HG02852 (cell line): Measurements from ENCODE around the gene SNRK.
"Not testable (repeated sequence)": the region's sequence is repeated elsewhere in the genome, so short reads cannot be mapped to it uniquely, and the experiment has no call there.

ENCODE experiments used
- ATAC-seq: cut with Tn5 transposase; IDR thresholded peaks from one replicate; pipeline ENCODE4 v1.9.1; 2021; ENCODE audit warnings: mild to moderate bottlenecking, moderate library complexity; ENCODE audit not compliant: unreplicated experiment

Gene SNRK

DNA sequence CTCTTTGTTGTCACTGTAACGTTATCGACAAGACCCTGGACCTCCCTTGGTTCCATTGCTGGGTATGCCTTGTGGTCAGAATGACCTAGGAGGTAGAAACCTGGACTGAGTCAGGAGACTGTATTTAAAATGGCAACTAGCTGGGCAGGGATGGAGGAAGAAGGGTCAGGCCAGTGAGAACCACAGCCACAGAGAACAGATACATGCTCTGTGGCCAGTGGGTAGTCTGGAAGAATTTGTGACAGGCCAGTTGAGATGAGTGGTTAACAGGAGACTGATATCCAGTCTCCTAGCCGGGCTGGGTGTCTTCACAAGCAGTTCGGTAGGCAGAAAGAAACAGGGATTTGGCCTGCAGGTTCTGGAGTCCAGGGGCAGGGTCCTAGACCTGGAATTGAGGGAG is 58.9 kb downstream of the SNRK start:
- no peak for ATAC-seq

DNA sequence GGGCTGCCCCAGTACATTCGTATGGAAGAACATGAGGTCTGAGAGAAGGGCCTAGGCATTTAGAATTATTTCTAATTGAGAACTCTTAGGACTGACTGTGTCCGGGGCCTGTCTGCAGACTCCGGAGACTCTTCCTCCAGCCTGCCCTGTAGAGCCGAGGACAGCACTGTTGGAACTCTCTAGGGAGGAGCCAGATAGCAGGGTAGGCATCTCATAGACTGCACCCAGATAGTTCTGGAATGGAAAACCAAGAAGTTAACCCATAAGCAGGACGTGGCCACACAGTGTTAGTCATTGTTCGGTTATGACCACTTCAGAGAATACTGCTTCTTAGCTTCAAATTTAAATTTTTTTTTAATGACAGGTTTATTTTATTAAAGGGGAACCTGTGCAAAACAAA is 59.5 kb downstream of the SNRK start:
- ATAC-seq = no peak

DNA sequence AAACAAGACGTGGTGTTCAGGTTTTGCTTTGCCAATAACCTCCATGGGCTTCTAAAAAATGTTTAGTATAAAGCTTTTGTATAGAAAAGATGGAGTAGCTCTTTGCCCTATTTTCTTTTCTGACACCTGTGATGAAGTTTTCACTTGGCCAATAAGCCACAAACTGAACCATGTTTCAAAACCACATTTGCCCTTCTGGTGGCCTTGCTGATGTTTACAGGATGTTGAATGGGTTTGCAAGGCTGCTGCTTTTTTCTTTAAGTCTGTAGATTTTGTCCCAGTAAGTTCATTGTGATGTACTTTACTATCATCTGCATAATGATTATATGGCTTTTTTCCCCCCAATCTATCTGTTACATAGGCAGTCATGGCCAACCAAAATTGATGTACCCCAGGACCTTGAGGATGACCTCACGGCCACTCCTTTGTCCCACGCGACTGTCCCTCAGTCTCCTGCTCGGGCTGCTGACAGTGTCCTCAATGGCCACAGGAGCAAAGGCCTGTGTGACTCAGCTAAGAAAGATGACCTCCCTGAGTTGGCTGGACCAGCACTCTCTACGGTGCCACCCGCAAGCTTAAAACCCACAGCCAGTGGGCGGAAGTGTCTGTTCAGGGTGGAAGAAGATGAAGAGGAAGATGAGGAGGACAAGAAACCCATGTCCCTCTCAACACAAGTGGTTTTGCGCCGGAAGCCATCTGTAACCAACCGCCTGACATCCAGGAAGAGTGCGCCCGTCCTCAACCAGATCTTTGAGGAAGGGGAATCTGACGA is 60.8 kb downstream of the SNRK start:
- ATAC-seq = no peak

DNA sequence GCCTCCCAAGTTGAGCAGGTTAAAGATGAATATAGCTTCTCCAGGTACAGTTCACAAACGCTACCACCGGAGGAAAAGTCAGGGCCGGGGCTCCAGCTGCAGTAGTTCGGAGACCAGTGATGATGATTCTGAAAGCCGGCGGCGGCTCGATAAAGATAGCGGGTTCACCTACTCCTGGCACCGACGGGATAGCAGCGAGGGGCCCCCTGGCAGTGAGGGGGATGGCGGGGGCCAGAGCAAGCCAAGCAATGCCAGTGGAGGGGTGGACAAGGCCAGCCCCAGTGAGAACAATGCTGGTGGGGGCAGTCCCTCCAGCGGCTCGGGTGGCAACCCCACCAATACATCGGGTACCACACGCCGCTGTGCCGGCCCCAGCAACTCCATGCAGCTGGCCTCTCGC is 61.4 kb downstream of the SNRK start:
- no peak for ATAC-seq

DNA sequence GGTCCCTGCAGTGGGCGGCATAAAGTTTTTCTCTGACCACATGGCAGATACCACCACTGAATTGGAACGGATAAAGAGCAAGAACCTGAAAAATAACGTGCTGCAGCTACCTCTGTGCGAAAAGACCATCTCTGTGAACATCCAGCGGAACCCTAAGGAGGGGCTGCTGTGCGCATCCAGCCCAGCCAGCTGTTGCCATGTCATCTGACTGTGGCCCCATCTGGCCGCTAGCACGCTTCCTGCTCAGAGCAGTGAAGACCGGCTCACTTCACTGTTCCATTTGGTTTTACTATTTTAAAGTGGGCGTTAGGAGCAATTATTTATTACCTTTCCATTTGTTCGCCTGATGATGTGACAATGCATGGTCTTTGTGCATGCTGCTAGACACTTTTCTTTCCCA is 62.0 kb downstream of the SNRK start:
- ATAC-seq = no peak

DNA sequence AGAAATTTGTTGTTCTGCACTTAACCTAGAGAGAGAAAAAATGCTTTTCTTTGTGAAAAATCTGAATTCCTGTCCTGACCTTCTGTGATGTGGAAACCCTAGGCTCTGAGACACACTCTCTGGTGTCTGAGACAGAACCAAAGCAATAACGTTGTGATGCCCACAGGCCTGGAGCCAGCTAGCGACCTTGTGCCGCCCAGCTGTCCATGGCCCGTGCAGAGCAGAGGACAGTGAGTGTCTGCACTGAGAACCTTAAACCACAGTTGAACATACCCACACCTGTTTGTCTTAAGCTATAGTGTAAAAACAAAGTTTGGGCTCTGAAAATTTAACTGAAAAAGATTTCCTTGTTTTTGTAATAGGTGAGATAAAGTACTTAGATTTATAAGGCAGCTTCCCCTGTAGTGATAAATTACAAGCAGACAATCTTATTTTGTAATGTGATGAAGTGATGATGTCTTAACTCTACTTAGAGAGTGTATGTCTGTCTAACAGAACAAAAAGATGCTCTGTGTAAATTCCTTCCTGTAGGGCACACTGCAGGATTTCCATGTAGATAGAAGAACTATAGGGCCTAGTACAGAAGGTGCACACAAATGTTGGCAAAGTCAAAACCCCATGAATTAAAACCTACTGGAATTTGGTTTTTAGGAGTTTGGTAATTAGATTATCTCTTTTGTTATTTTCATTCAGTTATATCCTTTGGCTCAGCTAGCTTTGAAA is 62.7 kb downstream of the SNRK start:
- no peak for ATAC-seq

DNA sequence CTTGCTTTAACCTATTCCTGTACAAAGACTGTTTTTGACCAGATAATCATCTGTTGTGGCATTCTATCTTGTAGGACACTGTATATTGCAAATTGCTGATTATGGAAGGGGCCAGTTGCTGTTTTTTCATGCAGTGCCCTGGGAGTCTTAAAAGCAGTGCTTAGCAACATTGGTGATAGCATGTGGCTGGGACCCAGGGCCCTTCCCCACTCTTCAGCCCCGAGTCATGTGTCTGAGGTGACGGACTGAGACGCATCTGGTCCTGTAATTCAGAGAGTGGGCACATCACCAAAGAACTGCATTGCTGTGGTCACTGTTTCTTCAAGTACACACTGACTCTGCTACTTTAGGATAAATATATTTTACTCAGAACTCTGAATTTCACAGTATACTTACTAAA is 63.4 kb downstream of the SNRK start:
- ATAC-seq = no peak

DNA sequence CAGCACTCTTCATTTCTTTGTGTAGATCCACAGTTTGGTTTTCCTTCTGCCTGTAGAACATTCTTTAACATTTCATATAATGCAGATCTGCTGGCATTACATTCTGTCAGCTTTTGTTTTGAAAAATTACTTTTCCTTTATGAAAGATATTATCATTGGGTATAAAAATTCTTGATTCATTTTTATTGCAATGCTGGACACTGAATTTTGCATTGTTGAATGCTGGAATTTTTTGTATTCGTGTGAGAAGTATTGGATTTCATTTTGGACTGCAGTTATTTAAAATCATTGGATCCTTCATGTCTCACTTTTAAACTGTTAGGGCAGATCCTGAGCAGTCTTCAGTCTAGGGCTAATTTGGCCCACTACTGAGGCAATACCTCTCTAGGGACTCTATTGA is 67.1 kb downstream of the SNRK start:
- no peak for ATAC-seq

DNA sequence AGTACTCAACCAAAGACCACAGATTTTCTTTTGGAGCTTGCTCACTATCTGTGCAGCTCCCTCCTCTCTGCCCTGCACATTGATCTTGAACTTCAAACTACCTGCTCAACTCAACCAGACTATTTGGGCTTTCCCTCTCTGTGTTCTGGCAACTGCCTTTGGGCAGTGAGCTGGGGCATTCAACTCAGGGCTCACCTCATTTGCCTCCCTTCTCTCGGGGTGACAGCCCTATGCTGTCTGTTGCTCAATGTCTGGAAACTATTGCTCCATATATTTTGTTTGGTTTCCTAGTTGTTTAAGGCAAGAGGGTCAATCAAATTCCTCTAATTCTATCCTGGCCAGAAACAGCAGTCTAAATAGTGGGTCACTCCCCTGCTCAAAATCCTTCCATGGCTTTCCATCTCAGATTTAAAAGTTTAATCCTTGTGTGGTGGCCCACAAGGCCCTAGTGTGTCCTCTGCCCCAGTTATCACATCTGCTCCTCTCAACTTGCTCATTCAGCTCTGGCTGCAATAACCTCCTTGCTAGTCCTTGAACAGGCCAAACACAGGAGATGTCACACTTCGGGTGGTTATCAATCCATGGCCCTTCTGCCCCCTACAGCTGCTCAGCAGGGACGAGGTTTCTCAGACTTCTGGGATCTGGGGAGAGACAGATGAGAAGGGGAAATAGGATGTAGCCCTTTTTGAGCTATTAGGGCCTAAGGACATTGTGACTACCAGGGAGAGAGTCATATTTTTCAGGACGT is 67.8 kb downstream of the SNRK start:
- ATAC-seq = no peak

DNA sequence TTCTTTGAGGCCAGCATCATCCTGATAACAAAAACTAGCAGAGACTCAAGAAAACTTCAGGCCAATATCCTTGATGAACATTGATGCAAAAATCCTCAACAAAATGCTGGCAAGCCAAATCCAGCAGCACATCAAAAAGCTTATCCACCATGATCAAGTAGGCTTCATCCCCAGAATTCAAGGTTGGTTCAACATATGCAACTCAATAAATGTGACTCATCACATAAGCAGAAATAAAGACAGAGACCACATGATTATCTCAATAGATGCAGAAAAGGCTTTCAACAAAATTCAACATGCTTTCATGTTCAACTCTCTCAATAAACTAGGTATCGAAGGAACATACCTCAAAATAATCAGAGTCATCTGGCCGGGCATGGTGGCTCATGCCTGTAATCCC is 69.7 kb downstream of the SNRK start:
- not testable (repeated sequence) for ATAC-seq

DNA sequence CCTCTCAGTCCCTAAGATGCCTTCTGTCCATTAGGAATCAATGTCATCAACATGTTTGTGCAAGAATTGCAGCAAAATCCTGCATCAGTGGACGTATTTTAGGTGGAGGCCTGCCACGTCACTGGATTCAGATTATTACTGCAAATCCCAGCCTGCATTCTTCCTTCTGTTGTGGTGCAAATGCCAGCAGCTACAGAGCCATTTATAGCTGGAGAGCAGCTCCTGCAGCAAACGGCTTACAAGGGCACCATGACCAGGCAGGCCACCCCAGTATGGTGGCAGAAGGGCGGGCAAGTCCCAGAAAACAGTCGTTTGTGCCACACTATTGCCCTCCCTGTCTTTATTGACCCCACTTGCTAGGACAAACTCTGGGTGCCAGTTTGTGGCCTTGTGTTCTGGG is 74.7 kb downstream of the SNRK start:
- ATAC-seq = no peak

DNA sequence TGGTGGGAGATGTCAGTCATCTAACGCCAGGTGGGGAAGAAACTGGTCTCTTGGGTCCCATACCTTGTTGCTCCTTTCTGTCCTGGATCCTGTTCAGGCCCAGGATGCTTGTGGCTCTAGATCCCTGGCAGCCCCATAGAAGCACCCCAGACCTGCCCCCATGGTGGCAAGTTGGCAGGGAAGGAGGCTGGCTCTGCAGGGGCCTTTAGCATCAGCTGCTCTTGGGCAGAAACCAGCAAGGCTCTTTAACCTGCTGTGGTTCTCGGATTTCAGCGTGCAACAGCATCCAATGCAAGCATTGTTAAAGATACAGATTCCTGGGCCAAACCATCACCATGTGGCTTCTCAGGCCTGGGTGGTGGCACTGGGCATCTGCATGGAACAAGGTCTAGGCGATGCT is 75.8 kb downstream of the SNRK start:
- no peak for ATAC-seq

DNA sequence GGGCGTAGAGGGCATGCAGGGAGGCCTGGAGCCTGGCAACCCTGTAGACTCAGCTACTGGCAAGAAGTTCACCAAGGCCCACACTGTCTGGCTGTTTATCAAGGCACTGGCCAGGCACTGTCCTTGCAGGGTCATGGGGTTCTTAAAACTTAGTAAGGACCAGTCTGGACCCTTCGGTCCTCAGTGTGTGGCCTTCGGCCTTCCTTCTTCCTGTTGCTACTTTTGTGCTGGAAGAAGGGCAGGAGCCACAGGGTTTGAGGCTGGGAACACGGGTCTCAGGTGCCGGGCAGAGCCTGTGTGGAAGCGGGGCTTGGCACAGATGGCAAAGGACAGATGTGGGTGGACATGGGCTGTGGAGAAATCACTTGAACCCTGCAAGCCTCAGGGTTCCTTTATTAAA is 76.6 kb downstream of the SNRK start:
- no peak for ATAC-seq

DNA sequence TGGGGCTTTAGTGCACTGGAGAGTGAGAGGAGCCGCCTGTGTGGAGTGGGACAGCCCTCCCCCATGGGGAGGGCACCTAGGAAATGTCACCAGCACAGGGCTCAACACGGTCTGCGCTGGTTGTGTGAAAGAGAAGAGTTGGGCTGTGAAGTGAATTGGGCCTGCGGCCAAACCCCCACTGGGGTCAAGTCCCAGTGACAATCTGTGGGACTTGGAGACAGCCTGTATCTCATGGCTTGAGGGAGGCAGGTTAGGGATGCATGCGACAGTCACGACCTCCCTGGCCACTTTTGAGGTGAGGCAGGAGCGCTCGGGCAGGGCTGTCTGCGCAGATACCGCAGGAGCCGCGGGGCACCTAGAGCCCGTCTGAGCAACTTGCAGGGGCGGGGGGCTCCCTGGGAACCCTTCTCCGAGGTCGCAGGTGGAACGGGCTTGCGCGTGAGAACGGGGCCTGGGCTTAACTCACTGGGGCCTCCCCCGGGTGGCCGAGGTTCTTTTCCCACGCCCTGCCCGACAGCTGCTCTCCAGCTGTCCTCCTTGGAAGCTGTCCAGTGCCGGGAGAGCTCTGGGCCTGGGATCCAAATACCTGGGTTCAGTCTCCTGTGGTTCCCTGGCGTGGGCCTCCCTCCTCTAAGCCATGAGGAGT is 77.4 kb downstream of the SNRK start:
- ATAC-seq = no peak

DNA sequence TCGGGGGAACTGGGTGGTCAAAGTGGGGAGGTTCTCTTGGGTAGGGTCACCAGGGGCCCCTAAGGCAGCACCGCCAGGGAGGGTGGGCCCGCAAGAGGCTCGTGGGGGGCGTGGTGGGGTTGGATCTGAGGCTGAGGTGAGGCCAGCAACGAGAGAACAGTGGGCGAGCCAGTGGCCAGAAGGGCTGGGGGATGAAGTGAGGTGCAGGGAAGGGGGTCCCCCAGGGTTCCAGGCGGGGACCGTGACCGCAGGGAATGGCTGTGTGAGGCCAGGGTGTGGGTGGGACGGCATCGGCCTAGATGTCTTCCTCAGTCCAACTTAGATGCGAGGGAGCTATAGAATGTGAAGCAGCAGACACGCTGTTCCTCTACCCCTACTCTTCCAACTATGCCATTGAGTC is 78.2 kb downstream of the SNRK start:
- ATAC-seq = no peak

DNA sequence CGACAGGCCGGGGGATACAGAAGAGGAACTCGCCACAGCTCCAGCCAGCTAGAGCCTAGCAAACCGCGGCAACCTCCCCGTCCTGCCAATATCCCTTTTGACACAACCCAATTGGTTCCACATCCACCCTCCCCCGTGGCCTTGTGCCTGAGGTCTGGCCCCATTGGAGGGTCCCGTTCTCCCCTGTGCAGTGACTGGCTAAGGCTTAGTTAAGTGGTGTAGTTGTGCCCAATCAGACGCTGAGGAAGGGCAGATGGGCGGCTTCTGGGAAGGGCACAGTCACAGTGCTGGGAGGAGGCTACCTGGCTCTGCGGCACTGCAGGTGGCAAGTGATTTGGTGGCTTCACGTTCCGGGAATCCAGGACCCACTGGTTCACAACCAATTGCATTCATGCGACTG is 78.6 kb downstream of the SNRK start:
- ATAC-seq = no peak

DNA sequence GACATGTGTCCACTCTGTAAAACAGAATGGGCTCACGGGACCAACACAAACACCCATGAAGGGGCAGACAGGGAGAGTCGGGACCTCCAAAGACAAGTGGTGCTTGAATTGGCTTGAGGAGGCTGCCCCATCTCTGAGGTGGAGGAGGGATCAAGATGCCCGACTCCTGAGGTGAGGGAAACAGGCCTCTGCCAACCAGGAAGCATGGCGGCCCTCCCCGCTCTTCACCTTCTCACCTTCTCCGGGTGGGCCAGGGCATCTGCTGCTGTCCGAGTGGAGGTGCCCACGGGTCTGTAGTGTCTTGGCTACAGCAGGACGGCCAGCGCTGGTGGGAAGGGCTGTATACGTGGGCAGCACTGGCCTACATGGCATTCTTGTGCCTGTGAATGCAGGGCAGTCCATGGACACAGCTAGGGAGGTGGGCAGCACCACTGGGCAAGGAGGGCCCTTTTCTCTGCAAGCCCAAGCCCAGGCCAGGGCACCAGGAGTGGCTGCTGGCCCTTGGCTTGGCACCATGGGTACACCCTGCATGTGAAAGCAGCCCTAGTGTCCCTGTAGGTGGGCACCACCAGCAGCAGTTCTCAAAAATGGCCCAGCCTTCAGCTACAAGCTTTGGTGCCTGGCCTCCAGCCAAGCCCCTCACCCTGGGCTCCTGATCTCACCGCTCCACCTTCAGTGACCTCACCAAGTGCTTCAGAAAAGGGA is 79.4 kb downstream of the SNRK start:
- ATAC-seq = no peak

DNA sequence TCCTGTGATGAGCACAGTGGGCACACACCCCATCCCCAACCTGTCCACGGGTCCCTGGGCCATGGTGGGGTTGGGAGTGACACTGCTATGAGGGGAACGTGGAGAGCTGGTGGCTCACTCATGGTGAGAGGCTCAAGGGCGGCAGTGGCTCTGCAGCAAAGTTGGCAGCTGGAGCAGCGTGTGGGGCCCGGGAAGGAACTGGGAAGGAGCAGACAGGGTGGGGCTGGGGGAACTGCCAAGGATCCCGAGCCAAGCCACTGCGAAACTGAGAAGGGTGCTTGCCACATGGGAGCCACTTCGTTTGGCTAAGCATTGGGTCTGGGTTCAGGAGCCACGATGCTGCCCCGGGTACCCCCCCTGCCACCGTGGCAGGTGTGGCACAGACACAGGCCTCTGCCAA is 80.1 kb downstream of the SNRK start:
- ATAC-seq = no peak

DNA sequence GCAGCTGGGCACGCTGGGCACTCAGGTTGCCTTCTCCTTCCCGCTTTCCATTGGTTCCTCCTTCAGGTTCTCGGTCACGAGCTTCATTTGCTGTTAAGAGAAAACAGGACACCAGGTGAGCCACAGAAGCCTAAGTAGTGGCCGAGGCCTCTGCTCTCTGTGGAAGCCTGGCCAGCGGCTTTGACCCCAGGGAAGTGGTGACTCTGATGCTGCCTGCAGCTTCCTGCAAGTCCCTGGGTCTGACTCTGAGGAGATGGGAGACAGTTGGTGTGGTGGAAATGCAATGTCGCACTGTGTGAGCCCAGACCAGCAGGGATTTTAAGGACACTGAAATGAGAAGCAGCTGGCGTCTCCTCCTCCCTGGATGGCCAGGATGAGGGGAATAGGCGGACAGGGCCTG is 80.5 kb downstream of the SNRK start:
- ATAC-seq = no peak

DNA sequence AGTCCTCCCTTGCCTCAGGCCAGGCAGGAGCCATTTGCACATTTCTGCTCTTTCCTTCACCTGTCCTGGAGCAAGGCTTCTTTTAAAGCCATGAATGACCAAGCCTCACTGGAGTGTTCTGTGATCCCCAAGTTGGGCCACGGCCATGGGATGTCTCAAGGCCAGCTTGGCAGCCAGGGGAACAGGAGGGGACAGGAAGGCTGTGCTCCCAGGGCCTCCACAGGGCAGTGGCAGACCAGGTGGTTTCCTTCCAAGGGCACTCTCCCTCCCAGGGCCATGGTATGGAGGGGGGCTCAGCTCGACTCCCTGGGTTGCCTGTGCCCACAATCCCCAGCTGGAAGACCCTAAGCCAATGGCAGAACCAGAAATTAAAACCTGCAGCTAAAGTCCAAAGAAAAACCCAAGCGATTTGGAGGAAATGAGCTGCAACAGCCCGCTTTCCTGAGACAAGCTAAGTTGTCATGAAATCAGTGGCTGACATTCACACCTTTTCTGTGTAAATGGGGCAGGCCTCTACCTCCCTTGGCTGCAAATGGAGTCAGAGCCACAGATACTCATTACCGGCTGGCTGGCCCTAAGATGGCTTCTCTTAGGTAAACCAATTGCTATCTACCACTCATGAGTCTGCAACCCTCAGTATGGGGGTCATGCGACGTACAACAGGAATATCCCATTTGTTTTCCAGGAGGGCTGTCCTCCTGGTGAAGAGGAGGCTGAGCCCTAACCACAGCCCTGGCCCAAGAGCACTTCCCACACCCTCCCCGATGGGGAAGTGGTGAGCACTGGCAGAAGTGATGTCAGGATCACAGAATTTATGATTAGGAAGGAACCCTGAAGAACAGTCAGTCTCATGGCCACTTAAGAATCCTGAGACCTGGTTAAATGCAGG is 83.3 kb downstream of the SNRK start:
- no peak for ATAC-seq
